Measurements from ENCODE around the gene INTS11.

DNA sequence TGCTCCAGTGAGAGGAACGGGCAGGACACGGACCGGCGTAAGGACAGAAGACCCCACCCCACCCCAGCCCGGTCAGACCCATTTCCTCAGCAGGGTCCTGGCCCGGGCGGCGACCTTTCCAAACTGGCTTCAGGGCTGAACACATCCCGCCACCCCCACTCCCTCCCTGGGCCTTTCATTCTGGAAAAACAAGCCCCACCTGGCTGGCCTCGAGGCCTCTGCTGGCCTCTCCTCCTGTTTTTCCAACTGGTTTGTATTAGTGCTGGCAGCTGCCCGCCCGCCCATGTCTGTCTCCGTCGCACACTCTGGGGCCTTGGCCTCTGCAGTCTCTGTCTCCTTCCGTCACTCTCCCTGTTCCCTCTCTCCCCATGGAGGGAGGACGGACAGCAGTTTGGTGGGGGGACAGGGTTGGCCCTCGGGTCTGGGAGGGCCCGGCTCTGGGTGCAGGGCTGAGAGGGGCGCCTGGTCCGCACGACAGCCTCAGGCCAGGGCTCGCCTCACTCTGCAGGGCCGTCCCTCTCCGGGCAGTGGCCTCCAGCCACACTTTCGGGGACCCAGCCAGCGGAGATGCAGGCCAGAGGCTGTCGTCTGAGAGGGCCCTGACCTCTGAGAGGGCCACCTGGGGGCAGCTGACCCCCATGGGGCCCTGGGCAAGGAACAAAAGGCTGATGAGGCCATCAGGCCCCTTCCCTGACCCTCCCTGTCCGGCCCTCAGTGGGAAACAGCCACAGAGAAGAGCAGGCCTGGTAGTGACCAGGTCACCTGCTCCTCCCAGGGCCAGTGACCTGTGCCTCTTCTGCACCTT, 35.4 kb upstream of the INTS11 start:
- TF ChIP-seq, protein P1, sequence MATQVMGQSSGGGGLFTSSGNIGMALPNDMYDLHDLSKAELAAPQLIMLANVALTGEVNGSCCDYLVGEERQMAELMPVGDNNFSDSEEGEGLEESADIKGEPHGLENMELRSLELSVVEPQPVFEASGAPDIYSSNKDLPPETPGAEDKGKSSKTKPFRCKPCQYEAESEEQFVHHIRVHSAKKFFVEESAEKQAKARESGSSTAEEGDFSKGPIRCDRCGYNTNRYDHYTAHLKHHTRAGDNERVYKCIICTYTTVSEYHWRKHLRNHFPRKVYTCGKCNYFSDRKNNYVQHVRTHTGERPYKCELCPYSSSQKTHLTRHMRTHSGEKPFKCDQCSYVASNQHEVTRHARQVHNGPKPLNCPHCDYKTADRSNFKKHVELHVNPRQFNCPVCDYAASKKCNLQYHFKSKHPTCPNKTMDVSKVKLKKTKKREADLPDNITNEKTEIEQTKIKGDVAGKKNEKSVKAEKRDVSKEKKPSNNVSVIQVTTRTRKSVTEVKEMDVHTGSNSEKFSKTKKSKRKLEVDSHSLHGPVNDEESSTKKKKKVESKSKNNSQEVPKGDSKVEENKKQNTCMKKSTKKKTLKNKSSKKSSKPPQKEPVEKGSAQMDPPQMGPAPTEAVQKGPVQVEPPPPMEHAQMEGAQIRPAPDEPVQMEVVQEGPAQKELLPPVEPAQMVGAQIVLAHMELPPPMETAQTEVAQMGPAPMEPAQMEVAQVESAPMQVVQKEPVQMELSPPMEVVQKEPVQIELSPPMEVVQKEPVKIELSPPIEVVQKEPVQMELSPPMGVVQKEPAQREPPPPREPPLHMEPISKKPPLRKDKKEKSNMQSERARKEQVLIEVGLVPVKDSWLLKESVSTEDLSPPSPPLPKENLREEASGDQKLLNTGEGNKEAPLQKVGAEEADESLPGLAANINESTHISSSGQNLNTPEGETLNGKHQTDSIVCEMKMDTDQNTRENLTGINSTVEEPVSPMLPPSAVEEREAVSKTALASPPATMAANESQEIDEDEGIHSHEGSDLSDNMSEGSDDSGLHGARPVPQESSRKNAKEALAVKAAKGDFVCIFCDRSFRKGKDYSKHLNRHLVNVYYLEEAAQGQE (IDR thresholded peaks at IDR 0.05; ENCODE audit: low read depth) = no peak
- TF ChIP-seq TCF12 (IDR thresholded peaks at IDR 0.05; ENCODE audit: low read depth) = no peak
- no peak for TF ChIP-seq NFIC (IDR thresholded peaks at IDR 0.05)
- TF ChIP-seq, protein P2, sequence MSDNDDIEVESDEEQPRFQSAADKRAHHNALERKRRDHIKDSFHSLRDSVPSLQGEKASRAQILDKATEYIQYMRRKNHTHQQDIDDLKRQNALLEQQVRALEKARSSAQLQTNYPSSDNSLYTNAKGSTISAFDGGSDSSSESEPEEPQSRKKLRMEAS (IDR thresholded peaks at IDR 0.05) = no peak
- TF ChIP-seq TEAD4 (IDR thresholded peaks at IDR 0.05) = no peak
- no peak for TF ChIP-seq CREB1 (IDR thresholded peaks at IDR 0.05; ENCODE audit: low read depth)
- TF ChIP-seq, protein P3, sequence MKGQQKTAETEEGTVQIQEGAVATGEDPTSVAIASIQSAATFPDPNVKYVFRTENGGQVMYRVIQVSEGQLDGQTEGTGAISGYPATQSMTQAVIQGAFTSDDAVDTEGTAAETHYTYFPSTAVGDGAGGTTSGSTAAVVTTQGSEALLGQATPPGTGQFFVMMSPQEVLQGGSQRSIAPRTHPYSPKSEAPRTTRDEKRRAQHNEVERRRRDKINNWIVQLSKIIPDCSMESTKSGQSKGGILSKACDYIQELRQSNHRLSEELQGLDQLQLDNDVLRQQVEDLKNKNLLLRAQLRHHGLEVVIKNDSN (IDR thresholded peaks at IDR 0.05) = no peak
- TF ChIP-seq EP300 (IDR thresholded peaks at IDR 0.05; ENCODE audit: borderline replicate concordance) = no peak
- TF ChIP-seq YY1 (IDR thresholded peaks at IDR 0.05; ENCODE audit: low read depth) = no peak
- no peak for TF ChIP-seq RAD21 (IDR thresholded peaks at IDR 0.05; ENCODE audit: low read depth)
- no peak for TF ChIP-seq CEBPB (IDR thresholded peaks at IDR 0.05)
- no peak for TF ChIP-seq FOXM1 (IDR thresholded peaks at IDR 0.05; ENCODE audit: borderline replicate concordance, low read depth)
